GM18870 (cell line): ENCODE data around the gene NYAP2.

Experiments
- ATAC-seq: cut with Tn5 transposase; IDR thresholded peaks from one replicate; pipeline ENCODE4 v1.9.1; 2021; ENCODE audit warnings: moderate library complexity; ENCODE audit not compliant: unreplicated experiment

Gene NYAP2

GRCh38 chr2:225479386-225479785, 79.9 kb downstream of the NYAP2 start:
- ATAC-seq: no peak

GRCh38 chr2:225484751-225485150, 85.2 kb downstream of the NYAP2 start:
- no peak for ATAC-seq

- no peak for ATAC-seq
Measured at GRCh38 chr2:225486236-225486635, 86.7 kb downstream of the NYAP2 start.

- ATAC-seq: no peak
Measured at GRCh38 chr2:225487878-225488416, 88.4 kb downstream of the NYAP2 start.

GRCh38 chr2:225488743-225489142, 89.2 kb downstream of the NYAP2 start:
- ATAC-seq: peak; percentile 75

GRCh38 chr2:225493420-225494099, 94.0 kb downstream of the NYAP2 start:
- ATAC-seq: no peak

GRCh38 chr2:225494100-225494459, 94.6 kb downstream of the NYAP2 start:
- ATAC-seq: no peak

GRCh38 chr2:225495706-225496105, 96.2 kb downstream of the NYAP2 start:
- ATAC-seq: no peak

- no peak for ATAC-seq
Measured at GRCh38 chr2:225496568-225496967, 97.1 kb downstream of the NYAP2 start.

GRCh38 chr2:225497166-225497565, 97.7 kb downstream of the NYAP2 start:
- ATAC-seq: no peak

- no peak for ATAC-seq
Measured at GRCh38 chr2:225501022-225501421, 101.5 kb downstream of the NYAP2 start.

- no peak for ATAC-seq
Measured at GRCh38 chr2:225502971-225503370, 103.5 kb downstream of the NYAP2 start.

- ATAC-seq: no peak
Measured at GRCh38 chr2:225510796-225511195, 111.3 kb downstream of the NYAP2 start.

GRCh38 chr2:225512469-225512868, 113.0 kb downstream of the NYAP2 start:
- no peak for ATAC-seq

- ATAC-seq: no peak
Measured at GRCh38 chr2:225512876-225513540, 113.5 kb downstream of the NYAP2 start.

- ATAC-seq: no peak
Measured at GRCh38 chr2:225515033-225515432, 115.5 kb downstream of the NYAP2 start.

GRCh38 chr2:225526760-225527390, 127.4 kb downstream of the NYAP2 start:
- no peak for ATAC-seq

GRCh38 chr2:225531559-225531958, 132.0 kb downstream of the NYAP2 start:
- ATAC-seq: no peak

- ATAC-seq: no peak
Measured at GRCh38 chr2:225532096-225532495, 132.6 kb downstream of the NYAP2 start.

- no peak for ATAC-seq
Measured at GRCh38 chr2:225534037-225534436, 134.5 kb downstream of the NYAP2 start.

GRCh38 chr2:225534697-225535096, 135.2 kb downstream of the NYAP2 start:
- no peak for ATAC-seq

GRCh38 chr2:225536036-225536435, 136.5 kb downstream of the NYAP2 start:
- no peak for ATAC-seq
